Suprapubic skin (tissue), 4 donors: ENCODE results near the gene KCNH8. TPM values are rescaled to one million over a fixed set of nuclear protein-coding genes. Genes with fewer than 3 reads are reported as not detected.

Experiments
- DNase-seq, 2 donors: peaks; one replicate each; pipeline ENCODE4 v3.0.0-alpha.2; 2019; ENCODE audit warnings: low spot score in 2 of 2
- H3K27ac ChIP-seq: fragments of 200-600 bp; sonication (generic); one replicate; pipeline ENCODE4 v1.5.1; 2019
- H3K27me3 ChIP-seq: fragments of 200-600 bp; sonication (generic); one replicate; pipeline ENCODE4 v1.5.1; 2019
- H3K36me3 ChIP-seq: fragments of 200-600 bp; sonication (generic); one replicate; pipeline ENCODE4 v1.5.1; 2019
- H3K4me1 ChIP-seq: fragments of 200-600 bp; sonication (generic); one replicate; pipeline ENCODE4 v1.5.1; 2019
- H3K4me3 ChIP-seq: fragments of 200-600 bp; sonication (generic); one replicate; pipeline ENCODE4 v1.5.1; 2019; ENCODE audit warnings: mild to moderate bottlenecking
- H3K9me3 ChIP-seq: fragments of 200-600 bp; sonication (generic); one replicate; pipeline ENCODE4 v1.5.1; 2019
- CTCF ChIP-seq, 2 donors: fragments of 200-600 bp in 1 of 2; fragments of 450-650 bp in 1 of 2; sonication (generic) in 1 of 2; IDR thresholded peaks; one replicate each; pipeline ENCODE4 v1.5.1; 2016 to 2019; ENCODE audit warnings: antibody characterized with exemption in 2 of 2, mild to moderate bottlenecking in 1 of 2, moderate library complexity in 1 of 2
- EP300 ChIP-seq: sonication (generic); formaldehyde crosslinking; IDR thresholded peaks from one replicate; pipeline ENCODE4 v1.6.1; 2017; ENCODE audit warnings: antibody characterized with exemption
- POLR2A ChIP-seq, 2 donors: fragments of 450-650 bp; IDR thresholded peaks; one replicate each; pipeline ENCODE4 v1.6.1; 2017; ENCODE audit warnings: antibody characterized with exemption in 2 of 2, mild to moderate bottlenecking in 2 of 2, moderate library complexity in 2 of 2
- POLR2AphosphoS5 ChIP-seq, 3 donors: sonication (generic); formaldehyde crosslinking; IDR thresholded peaks; one replicate each; pipeline ENCODE4 v1.6.1; 2017; ENCODE audit warnings: antibody characterized with exemption in 3 of 3
- WGBS: methylation state at CpG from one replicate; pipeline ENCODE4 v1.1.5; 2018; 5-methylcytosine and 5-hydroxymethylcytosine counted together
- total RNA-seq, 4 donors: library from RNA; depleted of rRNA; stranded (reverse); fragments of >200 nt; gene quantifications; one replicate each; pipeline ENCODE4 v1.1.0, GENCODE V29; 2016

The KCNH8 gene
- total RNA-seq, 4 donors from 2014 or later: 0.40 to 1.6 (median 0.58) TPM

GRCh38 chr3:19106307-19106706 lies 42.0 kb upstream of the KCNH8 start:
- no peaks in the 10 kb centered on the region for H3K9me3 ChIP-seq
- H3K4me1 ChIP-seq: no peaks in the 10 kb centered on the region
- DNase-seq: no peak
- WGBS: 100% methylated on average over 1 of the region's 1 CpG
- no peak overlapping the region for H3K4me3 ChIP-seq
- TF ChIP-seq EP300 (no peak), POLR2AphosphoS5 (IDR thresholded peaks at IDR 0.05) (no peak), POLR2A (IDR thresholded peaks at IDR 0.05) (no peak), CTCF (IDR thresholded peaks at IDR 0.05) (no peak)
- no peaks in the 10 kb centered on the region for H3K27me3 ChIP-seq
- no peak overlapping the region for H3K27ac ChIP-seq
- no peaks in the 10 kb centered on the region for H3K36me3 ChIP-seq

GRCh38 chr3:19107719-19108118 lies 40.6 kb upstream of the KCNH8 start:
- 33% methylated on average over 1 of the region's 3 CpGs for WGBS
- H3K4me1 ChIP-seq: no peaks in the 10 kb centered on the region
- H3K27me3 ChIP-seq: no peaks in the 10 kb centered on the region
- no peak overlapping the region for H3K4me3 ChIP-seq
- no peak overlapping the region for H3K27ac ChIP-seq
- TF ChIP-seq CTCF (IDR thresholded peaks at IDR 0.05): no peak
- no peak for TF ChIP-seq EP300
- TF ChIP-seq POLR2A (IDR thresholded peaks at IDR 0.05): no peak
- TF ChIP-seq POLR2AphosphoS5 (IDR thresholded peaks at IDR 0.05): no peak
- DNase-seq: no peak
- H3K9me3 ChIP-seq: no peaks in the 10 kb centered on the region
- H3K36me3 ChIP-seq: no peaks in the 10 kb centered on the region

GRCh38 chr3:19110335-19110895 lies 37.9 kb upstream of the KCNH8 start:
- no peak for TF ChIP-seq POLR2A (IDR thresholded peaks at IDR 0.05)
- TF ChIP-seq POLR2AphosphoS5 (IDR thresholded peaks at IDR 0.05): no peak
- WGBS: 83% methylated on average over 1 of the region's 1 CpG
- no peak overlapping the region for H3K27ac ChIP-seq
- H3K4me1 ChIP-seq: no peaks in the 10 kb centered on the region
- no peaks in the 10 kb centered on the region for H3K27me3 ChIP-seq
- H3K4me3 ChIP-seq: no peak overlapping the region
- no peak for DNase-seq
- H3K9me3 ChIP-seq: no peaks in the 10 kb centered on the region
- H3K36me3 ChIP-seq: no peaks in the 10 kb centered on the region

- Histone ChIP-seq H3K4me3 (no peak overlapping the region), H3K4me1 (no peaks in the 10 kb centered on the region), H3K27me3 (no peaks in the 10 kb centered on the region), H3K36me3 (no peaks in the 10 kb centered on the region), H3K9me3 (no peaks in the 10 kb centered on the region), H3K27ac (no peak overlapping the region)
- TF ChIP-seq POLR2A (IDR thresholded peaks at IDR 0.05) (no peak), POLR2AphosphoS5 (IDR thresholded peaks at IDR 0.05) (no peak), EP300 (no peak), CTCF (IDR thresholded peaks at IDR 0.05) (no peak)
- WGBS: 24% methylated on average over 1 of the region's 1 CpG
- no peak for DNase-seq
Measured at GRCh38 chr3:19114461-19114860, 33.8 kb upstream of the KCNH8 start.

GRCh38 chr3:19116239-19116638 lies 32.1 kb upstream of the KCNH8 start:
- H3K36me3 ChIP-seq: no peaks in the 10 kb centered on the region
- WGBS: 71% methylated on average over 2 of the region's 2 CpGs
- H3K27ac ChIP-seq: no peak overlapping the region

More at GRCh38 chr3:19116239-19116638, 32.1 kb upstream of the KCNH8 start:
- no peak for DNase-seq
- H3K4me3 ChIP-seq: no peak overlapping the region
- no peak for TF ChIP-seq POLR2A (IDR thresholded peaks at IDR 0.05)
- TF ChIP-seq EP300: no peak
- no peak for TF ChIP-seq CTCF (IDR thresholded peaks at IDR 0.05)
- no peaks in the 10 kb centered on the region for H3K9me3 ChIP-seq
- H3K27me3 ChIP-seq: no peaks in the 10 kb centered on the region
- no peaks in the 10 kb centered on the region for H3K4me1 ChIP-seq
